H1 (cell line): ENCODE results near the gene PSMB3. TPM values are rescaled to one million over a fixed set of nuclear protein-coding genes. Genes with fewer than 3 reads are reported as not detected.
A peak's percentile ranks its signal among the peaks of the same experiment; 100 is the strongest.

Experiments
- CTCF ChIA-PET: fragments of 300-600 bp; sonication (Branson Sonifier 250); formaldehyde crosslinking; loops from one replicate; lab custom pipeline; 2021; ENCODE audit not compliant: partially characterized antibody; lab: Charles Lee
- POLR2A ChIA-PET: fragments of 300-600 bp; sonication (Branson Sonifier 250); formaldehyde crosslinking; loops from one replicate; lab custom pipeline; 2021; ENCODE audit warnings: inconsistent platforms; ENCODE audit not compliant: partially characterized antibody; lab: Charles Lee
- DNase-seq, 2 experiments: peaks; one replicate each; pipeline versions ENCODE4 v3.0.0 to v3.0.0-alpha.2; 2010 to 2022; ENCODE audit warnings: low spot score in 2 of 2, low read depth in 1 of 2, mixed read lengths in 1 of 2
- FAIRE-seq: peaks from 2 replicates; lab custom pipeline; 2011; peaks lifted over from hg19 to GRCh38; lab: Jason Lieb, UNC
- H2AFZ ChIP-seq: 2 replicates; pipeline ENCODE4 v1.8.1; 2012; ENCODE audit warnings: low read length, inconsistent platforms
- H2AK5ac ChIP-seq: 2 replicates; pipeline ENCODE4 v1.6.1; 2013; ENCODE audit warnings: low read depth, low read length
- H2BK120ac ChIP-seq: replicated peaks from 2 replicates; pipeline ENCODE3; 2013; ENCODE audit warnings: low read depth, low read length, inconsistent platforms
- H2BK12ac ChIP-seq: 2 replicates; pipeline ENCODE4 v1.6.1; 2013; ENCODE audit warnings: low read depth, low read length
- H2BK15ac ChIP-seq: 2 replicates; pipeline ENCODE4 v1.6.1; 2013; ENCODE audit warnings: low read length
- H2BK20ac ChIP-seq: 2 replicates; pipeline ENCODE4 v1.6.1; 2013; ENCODE audit warnings: low read length
- H2BK5ac ChIP-seq: 2 replicates; pipeline ENCODE4 v1.6.1; 2013; ENCODE audit warnings: low read depth, low read length
- H3K14ac ChIP-seq: 2 replicates; pipeline ENCODE4 v1.6.1; 2013; ENCODE audit warnings: inconsistent platforms; ENCODE audit not compliant: insufficient read length
- H3K18ac ChIP-seq: 2 replicates; pipeline ENCODE4 v1.6.1; 2013; ENCODE audit warnings: low read length; ENCODE audit errors: extremely low read depth
- H3K23ac ChIP-seq: 2 replicates; pipeline ENCODE4 v1.6.1; 2013; ENCODE audit warnings: inconsistent platforms; ENCODE audit not compliant: insufficient read length
- H3K23me2 ChIP-seq: 2 replicates; pipeline ENCODE4 v1.6.1; 2013; ENCODE audit warnings: low read depth, low read length
- H3K27ac ChIP-seq: 2 replicates; pipeline ENCODE4 v1.6.1; 2011; ENCODE audit warnings: low read depth, low read length, inconsistent platforms
- H3K27me3 ChIP-seq, 4 experiments: replicated peaks in 1 of 4; 1 replicate in 1 of 4; 2 replicates in 3 of 4; pipeline versions ENCODE4 v1.6.1 to v1.8.1; 2011 to 2013; ENCODE audit warnings: low read length in 3 of 4, mild to moderate bottlenecking in 3 of 4, inconsistent platforms in 2 of 4, mixed read lengths in 2 of 4, moderate library complexity in 1 of 4; ENCODE audit not compliant: control insufficient read depth in 3 of 4, insufficient read depth in 3 of 4; ENCODE audit errors: extremely low read depth in 1 of 4
- H3K36me3 ChIP-seq, 4 experiments: 2 replicates each; pipeline versions ENCODE4 v1.6.1 to v1.8.1; 2011 to 2013; ENCODE audit warnings: mild to moderate bottlenecking in 4 of 4, low read length in 3 of 4, moderate library complexity in 2 of 4, control low read depth in 1 of 4, inconsistent platforms in 1 of 4; ENCODE audit not compliant: insufficient read depth in 4 of 4, control insufficient read depth in 2 of 4
- H3K4ac ChIP-seq: replicated peaks from 2 replicates; pipeline ENCODE3; 2013; ENCODE audit warnings: low read length, low read depth, mixed read lengths, inconsistent platforms; ENCODE audit not compliant: insufficient read length
- H3K4me1 ChIP-seq, 4 experiments: replicated peaks in 1 of 4; 1 replicate in 1 of 4; 2 replicates in 3 of 4; pipeline versions ENCODE4 v1.6.1 to v1.8.1; 2011 to 2013; ENCODE audit warnings: low read length in 3 of 4, inconsistent platforms in 2 of 4, mixed read lengths in 1 of 4; ENCODE audit not compliant: insufficient read depth in 4 of 4, control insufficient read depth in 3 of 4
- H3K4me2 ChIP-seq, 2 experiments: 2 replicates each; pipeline versions ENCODE4 v1.6.1 to v1.8.1; 2011 to 2013; ENCODE audit warnings: low read depth in 2 of 2, low read length in 2 of 2, control low read depth in 1 of 2, inconsistent platforms in 1 of 2, mild to moderate bottlenecking in 1 of 2; ENCODE audit not compliant: insufficient read depth in 1 of 2
- H3K4me3 ChIP-seq, 4 experiments: fragments of 200-600, 300-600 bp in 1 of 4; sonication (generic), shearing (Covaris generic), sonication (Bioruptor Twin) in 1 of 4; 2 replicates each; pipeline versions ENCODE4 v1.5.1 to v1.8.1; 2011 to 2016; ENCODE audit warnings: low read length in 4 of 4, low read depth in 3 of 4, control low read depth in 2 of 4, inconsistent platforms in 2 of 4, mild to moderate bottlenecking in 2 of 4, mixed read lengths in 1 of 4, moderate library complexity in 1 of 4; ENCODE audit not compliant: insufficient read depth in 2 of 4; ENCODE audit errors: extremely low read depth in 1 of 4
- H3K56ac ChIP-seq: replicated peaks from 2 replicates; pipeline ENCODE3; 2013; ENCODE audit warnings: low read depth, mild to moderate bottlenecking, mixed read lengths, low read length, inconsistent platforms; ENCODE audit not compliant: insufficient read length
- H3K79me1 ChIP-seq: 2 replicates; pipeline ENCODE4 v1.6.1; 2013; ENCODE audit warnings: low read depth, low read length, control low read depth
- H3K79me2 ChIP-seq, 2 experiments: 2 replicates each; pipeline versions ENCODE4 v1.6.1 to v1.8.1; 2012 to 2013; ENCODE audit warnings: low read length in 2 of 2, mild to moderate bottlenecking in 2 of 2, inconsistent platforms in 1 of 2; ENCODE audit not compliant: insufficient read depth in 2 of 2, control insufficient read depth in 1 of 2
- H3K9ac ChIP-seq, 4 experiments: replicated peaks in 1 of 4; 1 replicate in 1 of 4; 2 replicates in 3 of 4; pipeline versions ENCODE4 v1.6.1 to v1.8.1; 2011 to 2013; ENCODE audit warnings: low read depth in 3 of 4, low read length in 3 of 4, control low read depth in 2 of 4, mild to moderate bottlenecking in 2 of 4, moderate library complexity in 2 of 4, inconsistent platforms in 1 of 4; ENCODE audit errors: extremely low read depth in 1 of 4
- H3K9me3 ChIP-seq, 2 experiments: 2 replicates each; pipeline versions ENCODE4 v1.6.1 to v1.8.1; 2012 to 2013; ENCODE audit warnings: mild to moderate bottlenecking in 2 of 2, moderate library complexity in 2 of 2, control low read depth in 1 of 2, inconsistent platforms in 1 of 2, low read depth in 1 of 2, low read length in 1 of 2, mixed read lengths in 1 of 2; ENCODE audit not compliant: insufficient read depth in 2 of 2
- H4K20me1 ChIP-seq, 2 experiments: replicated peaks in 1 of 2; 2 replicates each; pipeline versions ENCODE3 to v1.8.1; 2011 to 2013; ENCODE audit warnings: inconsistent platforms in 2 of 2, low read length in 2 of 2, mild to moderate bottlenecking in 1 of 2; ENCODE audit not compliant: insufficient read depth in 2 of 2, control insufficient read depth in 1 of 2
- H4K5ac ChIP-seq: 2 replicates; pipeline ENCODE4 v1.6.1; 2013; ENCODE audit warnings: low read length, low read depth, mixed read lengths, inconsistent platforms; ENCODE audit not compliant: insufficient read length
- H4K8ac ChIP-seq: 2 replicates; pipeline ENCODE4 v1.8.0; 2013; ENCODE audit warnings: mild to moderate bottlenecking, moderate library complexity, low read length, inconsistent platforms; ENCODE audit not compliant: insufficient read depth; ENCODE audit errors: extremely low read depth
- H4K91ac ChIP-seq: replicated peaks from 2 replicates; pipeline ENCODE3; 2013; ENCODE audit warnings: low read length, mixed read lengths, inconsistent platforms; ENCODE audit not compliant: insufficient read length
- JUND ChIP-seq: IDR thresholded peaks from 2 replicates; pipeline ENCODE4 v1.6.1; 2011; ENCODE audit warnings: mild to moderate bottlenecking, improper control_type of control experiment, low read length
- POLR2A ChIP-seq, 2 experiments: IDR thresholded peaks; 1 replicate in 1 of 2; 2 replicates in 1 of 2; pipeline ENCODE4 v1.6.1; 2011; ENCODE audit warnings: low read depth in 2 of 2, low read length in 2 of 2, mild to moderate bottlenecking in 2 of 2; ENCODE audit errors: control extremely low read depth in 1 of 2
- SP1 ChIP-seq: IDR thresholded peaks from 2 replicates; pipeline ENCODE4 v1.6.1; 2011; ENCODE audit warnings: low read depth, low read length
- SUZ12 ChIP-seq: fragments of 200-600 bp; sonication (generic); IDR thresholded peaks from 2 replicates; pipeline ENCODE4 v1.6.1; 2012; ENCODE audit warnings: mild to moderate bottlenecking, inconsistent platforms, low read length, moderate library complexity, mixed read lengths
- WGBS, 2 experiments: shearing (Covaris generic) in 1 of 2; methylation state at CpG; one replicate each; pipeline versions ENCODE4 v1.1.6 to v1.1.7; 2013 to 2015; ENCODE audit warnings: low lambda C conversion rate in 2 of 2, mixed read lengths in 2 of 2, inconsistent platforms in 1 of 2, low coverage in 1 of 2, missing lambda C conversion rate in 1 of 2; ENCODE audit not compliant: insufficient replicate concordance in 2 of 2, insufficient coverage in 1 of 2, insufficient read length in 1 of 2; ENCODE audit errors: extremely low coverage in 1 of 2, missing lambda C conversion rate in 1 of 2; 5-methylcytosine and 5-hydroxymethylcytosine counted together
- polyA plus RNA-seq, 7 experiments: library from polyadenylated mRNA; depleted of rRNA in 3 of 7; stranded (reverse) in 5 of 7; unstranded in 2 of 7; fragments of >200 nt in 5 of 7; fragments of 200-250 nt in 2 of 7; gene quantifications; 1 replicate in 5 of 7; 2 replicates in 1 of 7; 4 replicates in 1 of 7; pipeline versions ENCODE4 v1.2.1 to v1.2.3, GENCODE V29; 2011 to 2013; ENCODE audit warnings: missing spikeins in 2 of 7, mixed read lengths in 2 of 7
- total RNA-seq: library from RNA; stranded (reverse); fragmentation: NEBNext Ultra II Directional; extraction: Animal tissue kit (Norgen Biotek cat#: 25700); gene quantifications from 2 replicates; pipeline ENCODE4 v1.2.1, GENCODE V29; 2021

Gene PSMB3
- total and polyA plus RNA-seq, 2 of the 8 experiments (the other 6 are each of a cell fraction or from before 2014, with no cell fraction given) = 291 to 914 TPM

- no peak for DNase-seq
- Histone ChIP-seq H3K4me2 (no peak overlapping the region), H2AK5ac (no peak overlapping the region), H3K14ac (no peak overlapping the region), H3K23me2 (peaks cover 9% of the 10 kb centered on the region; the same call in 1 of the 2 replicates), H3K27me3 (peaks cover 0 to 16% (median 7%) of the 10 kb centered on the region in 4 experiments; a peak in 3 of 7 replicates), H3K56ac (no peak overlapping the region), H4K91ac (no peak overlapping the region), H3K4me1 (peaks cover 0 to 14% (median 6%) of the 10 kb centered on the region in 4 experiments; a peak in 5 of 7 replicates), H3K27ac (no peak overlapping the region), H2BK120ac (no peak overlapping the region), H2BK5ac (no peak overlapping the region), H3K79me1 (no peaks in the 10 kb centered on the region), H4K8ac (no peak overlapping the region), H2BK15ac (no peak overlapping the region), H3K9me3 (no peaks in the 10 kb centered on the region), H3K79me2 (no peaks in the 10 kb centered on the region), H2BK12ac (no peak overlapping the region), H3K4ac (no peak overlapping the region), H3K18ac (no peak overlapping the region), H3K4me3 (no peak overlapping the region), H4K5ac (no peak overlapping the region), H2BK20ac (no peak overlapping the region), H3K36me3 (peaks cover 0 to 8% (median 4%) of the 10 kb centered on the region in 4 experiments; a peak in 5 of 8 replicates), H4K20me1 (peaks cover 10 to 30% of the 10 kb centered on the region in 2 experiments), H3K9ac (no peak overlapping the region), H2AFZ (no peak overlapping the region), H3K23ac (no peak overlapping the region)
- no peak for FAIRE-seq
- ChIA-PET POLR2A (interaction anchor here (0.7 to 7.0 kb wide), 10 partner anchors 9 to 55 kb away, joined by 3 to 40 read pairs (median 9); partner anchors contain the start of genes PCGF2 and PSMB3), CTCF (interaction anchor here (0.6 to 3.7 kb wide), 10 partner anchors 10 to 440 kb away, joined by 3 to 29 read pairs (median 4); no protein-coding TSS in a partner anchor)
- peak in 1 of 2 experiments; percentile 3; a peak in 1 of 3 replicates for TF ChIP-seq POLR2A (IDR thresholded peaks at IDR 0.05; ENCODE audit: control extremely low read depth in 1 of 2, low read depth in 2 of 2, low read length in 2 of 2)
- TF ChIP-seq JUND = no peak
- TF ChIP-seq SP1 = no peak
- TF ChIP-seq SUZ12 = no peak
- 92% methylated on average over 7 of the region's 7 CpGs; no CpG with 5 or more reads in 1 of the 2 experiments for WGBS, 2 experiments
Measured at GRCh38 chr17:38732376-38733281, 19.9 kb upstream of the PSMB3 start.
